Brain microvascular endothelial cell (primary cell): Measurements from ENCODE around the gene CACNA2D3.

Source experiments
- DNase-seq: peaks from one replicate; pipeline ENCODE4 v3.0.0-alpha.2; 2020
- H3K27ac ChIP-seq: fragments of 250-450 bp; sonication (Bioruptor Pico); 2 replicates; pipeline ENCODE4 v1.5.1; 2020; ENCODE audit warnings: mild to moderate bottlenecking, moderate library complexity
- H3K27me3 ChIP-seq: fragments of 250-450 bp; sonication (Bioruptor Pico); replicated peaks from 2 replicates; pipeline ENCODE4 v1.5.1; 2020; ENCODE audit warnings: mild to moderate bottlenecking
- H3K36me3 ChIP-seq: fragments of 250-450 bp; sonication (Bioruptor Pico); replicated peaks from 2 replicates; pipeline ENCODE4 v1.5.1; 2020; ENCODE audit warnings: mild to moderate bottlenecking
- H3K4me3 ChIP-seq: 2 replicates; pipeline ENCODE4 v1.5.1; 2011; ENCODE audit warnings: low read depth, mild to moderate bottlenecking, control low read depth, low read length, moderate library complexity
- in situ Hi-C: cut with HindIII; loops from 2 replicates; pipeline ENCODE4 v1.10.0; 2017; ENCODE audit warnings: low sequenced_read_pairs, low pct_ligation_motif_present
- TF ChIP-seq, protein P1 (sequence below): IDR thresholded peaks from 2 replicates; pipeline ENCODE4 v1.5.1; 2011; ENCODE audit warnings: low read depth, mild to moderate bottlenecking, moderate library complexity, low read length, control low read depth, inconsistent platforms; ENCODE audit errors: missing control alignments

The CACNA2D3 gene

DNA sequence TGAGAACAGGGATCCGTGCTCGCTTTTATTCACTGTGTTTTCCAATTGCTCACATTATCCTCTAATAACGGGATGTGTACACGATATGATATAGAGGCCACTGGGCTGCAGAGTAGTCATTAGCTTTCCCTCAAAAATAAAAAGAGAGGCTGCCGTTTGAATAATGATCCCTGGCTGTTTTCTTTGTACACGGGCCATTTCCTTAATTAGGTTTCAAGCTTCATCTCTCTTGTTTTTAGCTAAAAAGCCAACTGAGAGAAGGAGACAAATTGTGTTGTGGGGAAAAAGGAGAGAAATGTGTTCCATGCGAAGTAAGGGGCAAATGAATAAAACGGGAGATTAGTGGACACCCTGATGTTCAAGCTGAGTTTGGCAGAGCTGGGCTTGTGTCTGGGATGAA is 174.2 kb downstream of the CACNA2D3 start:
- TF ChIP-seq, protein P1, sequence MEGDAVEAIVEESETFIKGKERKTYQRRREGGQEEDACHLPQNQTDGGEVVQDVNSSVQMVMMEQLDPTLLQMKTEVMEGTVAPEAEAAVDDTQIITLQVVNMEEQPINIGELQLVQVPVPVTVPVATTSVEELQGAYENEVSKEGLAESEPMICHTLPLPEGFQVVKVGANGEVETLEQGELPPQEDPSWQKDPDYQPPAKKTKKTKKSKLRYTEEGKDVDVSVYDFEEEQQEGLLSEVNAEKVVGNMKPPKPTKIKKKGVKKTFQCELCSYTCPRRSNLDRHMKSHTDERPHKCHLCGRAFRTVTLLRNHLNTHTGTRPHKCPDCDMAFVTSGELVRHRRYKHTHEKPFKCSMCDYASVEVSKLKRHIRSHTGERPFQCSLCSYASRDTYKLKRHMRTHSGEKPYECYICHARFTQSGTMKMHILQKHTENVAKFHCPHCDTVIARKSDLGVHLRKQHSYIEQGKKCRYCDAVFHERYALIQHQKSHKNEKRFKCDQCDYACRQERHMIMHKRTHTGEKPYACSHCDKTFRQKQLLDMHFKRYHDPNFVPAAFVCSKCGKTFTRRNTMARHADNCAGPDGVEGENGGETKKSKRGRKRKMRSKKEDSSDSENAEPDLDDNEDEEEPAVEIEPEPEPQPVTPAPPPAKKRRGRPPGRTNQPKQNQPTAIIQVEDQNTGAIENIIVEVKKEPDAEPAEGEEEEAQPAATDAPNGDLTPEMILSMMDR: no peak
- DNase-seq: no peak
- H3K4me3 ChIP-seq: no peak overlapping the region
- in situ Hi-C loops: no loop called here
- no peaks in the 10 kb centered on the region for H3K36me3 ChIP-seq
- no peaks in the 10 kb centered on the region for H3K27me3 ChIP-seq
- H3K27ac ChIP-seq: no peak overlapping the region

DNA sequence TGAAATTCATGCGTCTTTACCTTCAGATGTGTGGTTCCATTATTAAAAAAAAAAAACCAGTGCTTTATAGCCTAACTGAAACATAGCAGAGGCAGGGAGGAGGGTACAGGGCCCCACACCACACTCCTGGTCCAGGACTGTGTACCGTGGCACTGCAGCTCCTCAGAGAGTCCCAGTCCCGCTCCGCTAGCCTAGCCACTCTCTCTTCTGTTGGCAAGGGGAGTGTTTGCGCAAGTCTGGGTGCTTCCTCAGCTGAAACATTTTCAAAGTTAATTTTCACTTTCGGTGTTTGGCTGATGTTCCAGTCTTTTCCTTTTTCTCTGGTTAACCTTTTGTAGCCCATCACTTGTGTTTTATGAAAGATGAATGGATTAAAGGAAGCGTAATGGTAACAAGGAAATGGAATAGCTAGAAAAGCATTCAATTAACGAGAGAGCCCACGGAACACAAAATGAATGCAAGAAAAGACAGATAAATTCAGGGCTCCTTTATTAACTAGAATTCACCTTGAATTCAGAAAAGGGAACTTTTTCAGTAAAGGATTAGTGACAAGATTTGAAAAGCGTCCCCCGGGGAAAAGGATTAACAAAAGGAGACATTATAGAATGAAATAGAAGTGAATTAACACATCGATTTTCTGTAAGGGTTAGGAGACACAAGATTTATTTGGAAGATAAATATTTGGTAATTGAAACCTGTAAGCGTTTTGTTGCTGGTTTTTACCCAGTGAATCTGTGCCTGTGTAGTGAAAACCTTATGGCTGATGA is 177.0 kb downstream of the CACNA2D3 start:
- in situ Hi-C loops: no loop called here

DNA sequence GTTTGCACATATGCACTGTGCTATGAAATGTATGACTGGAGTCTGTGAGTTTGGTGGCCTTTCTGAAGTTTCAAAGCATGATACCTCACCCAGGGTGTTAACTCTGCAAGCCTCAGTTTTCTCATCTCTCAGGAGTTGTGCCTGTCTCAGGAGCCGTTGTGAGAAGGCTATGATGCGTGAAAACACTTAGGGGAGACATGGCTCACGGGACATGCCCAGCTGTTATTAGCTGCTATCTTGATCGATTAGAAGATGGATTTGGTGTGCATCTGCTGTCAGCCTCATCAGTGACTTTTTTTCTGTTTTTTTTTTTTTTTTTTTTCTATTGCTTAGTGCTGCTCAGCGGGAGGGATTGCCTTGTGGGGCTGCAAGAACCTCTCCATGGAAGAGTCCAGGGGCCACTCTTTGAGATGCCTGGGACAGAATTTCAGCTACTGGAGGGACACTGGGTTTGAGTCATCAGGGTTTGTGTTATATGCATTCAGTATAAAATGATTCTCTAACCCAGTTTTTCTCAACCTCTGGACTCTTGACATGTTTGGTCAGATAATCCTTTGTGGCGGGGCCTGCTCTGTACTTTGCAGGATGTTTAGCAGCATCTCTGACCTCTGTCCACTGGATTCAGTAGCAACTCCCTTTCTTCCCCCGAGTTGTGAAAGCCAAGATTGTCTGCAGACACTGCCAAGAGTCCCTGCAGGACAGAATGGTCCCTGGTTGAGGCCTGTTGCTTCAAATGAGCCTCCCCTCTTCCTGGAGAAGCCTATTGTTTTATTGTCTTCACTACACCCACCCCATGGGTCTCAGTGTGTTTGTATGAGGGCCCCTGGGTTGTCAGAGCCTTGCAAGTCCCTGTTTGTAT is 181.4 kb downstream of the CACNA2D3 start:
- no peak overlapping the region for H3K4me3 ChIP-seq
- H3K27ac ChIP-seq: no peak overlapping the region
- H3K36me3 ChIP-seq: no peaks in the 10 kb centered on the region
- in situ Hi-C loops: no loop called here
- TF ChIP-seq, protein P1: no peak
- no peaks in the 10 kb centered on the region for H3K27me3 ChIP-seq
- no peak for DNase-seq

More for the DNA sequence above, 177.0 kb downstream of the CACNA2D3 start:
- H3K36me3 ChIP-seq: no peaks in the 10 kb centered on the region
- H3K27ac ChIP-seq: no peak overlapping the region
- no peaks in the 10 kb centered on the region for H3K27me3 ChIP-seq
- DNase-seq: no peak
- H3K4me3 ChIP-seq: no peak overlapping the region
- TF ChIP-seq, protein P1: no peak

DNA sequence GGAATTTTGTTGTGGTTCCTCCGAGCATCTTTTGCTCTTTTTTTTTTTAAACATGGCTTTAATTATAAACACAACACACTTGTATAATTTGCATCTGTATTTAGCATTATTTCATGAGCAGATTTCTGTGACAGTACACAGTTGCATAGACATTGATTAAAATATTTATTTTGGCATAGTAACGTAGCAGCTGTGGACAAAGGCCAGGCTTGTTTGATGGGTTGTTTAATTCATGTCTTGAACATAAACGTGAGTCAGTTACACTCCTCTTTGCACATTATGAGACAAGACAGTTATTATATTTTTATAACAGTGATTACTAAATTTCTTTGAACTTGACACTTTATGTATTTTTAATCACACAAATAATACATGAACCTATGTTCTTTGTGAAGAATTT is 182.5 kb downstream of the CACNA2D3 start:
- no peak for DNase-seq
- no peaks in the 10 kb centered on the region for H3K36me3 ChIP-seq
- in situ Hi-C loops: no loop called here
- H3K27me3 ChIP-seq: no peaks in the 10 kb centered on the region
- no peak overlapping the region for H3K27ac ChIP-seq
- TF ChIP-seq, protein P1: no peak
- H3K4me3 ChIP-seq: no peak overlapping the region

DNA sequence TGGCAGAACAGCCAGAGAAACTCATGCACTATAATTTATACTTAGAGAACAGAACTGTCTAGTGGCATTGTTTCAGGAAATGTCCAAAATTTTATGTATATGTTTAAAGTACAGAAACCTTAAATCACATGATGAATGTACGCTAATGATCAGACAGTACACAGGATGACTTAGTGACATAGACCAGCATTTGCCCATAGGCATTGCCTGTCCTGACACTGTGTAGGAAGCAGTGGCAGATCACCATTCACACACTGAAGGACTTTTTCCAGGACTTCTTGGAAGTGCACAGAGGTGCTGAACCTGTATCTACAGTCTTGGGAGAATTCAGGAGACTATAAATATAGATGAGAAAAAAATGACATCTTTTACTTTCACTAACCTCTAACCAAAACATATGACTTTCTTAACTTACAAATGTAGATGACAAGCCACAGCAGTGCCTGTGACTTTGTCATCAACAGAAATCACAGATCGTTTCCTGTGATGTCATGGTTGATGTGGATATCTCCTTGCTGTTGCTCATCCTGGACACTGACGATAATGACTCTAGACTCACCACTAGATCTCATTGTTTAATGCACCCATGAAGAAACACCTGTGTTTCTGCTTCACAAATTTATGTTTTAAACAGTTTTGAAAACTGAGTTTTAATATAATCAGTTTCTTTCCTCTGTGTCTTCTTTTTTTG is 183.2 kb downstream of the CACNA2D3 start:
- Histone ChIP-seq H3K27me3 (no peaks in the 10 kb centered on the region), H3K4me3 (no peak overlapping the region), H3K36me3 (no peaks in the 10 kb centered on the region), H3K27ac (no peak overlapping the region)
- TF ChIP-seq, protein P1: no peak
- in situ Hi-C loops: no loop called here
- no peak for DNase-seq
